GM23248 (cell line): Measurements from ENCODE around the gene PRKCQ. TPM values are rescaled to one million over a fixed set of nuclear protein-coding genes. Genes with fewer than 3 reads are reported as not detected.

Experiments
- DNase-seq: peaks from one replicate; pipeline ENCODE4 v3.0.0-alpha.2; 2015
- H2AFZ ChIP-seq: fragments of 200-600 bp; sonication (generic); 2 replicates; pipeline ENCODE4 v1.6.1; 2016; ENCODE audit warnings: antibody characterized with exemption
- H3F3A ChIP-seq: fragments of 200-600 bp; sonication (generic); 2 replicates; pipeline ENCODE4 v1.6.1; 2016; ENCODE audit warnings: mild to moderate bottlenecking, antibody characterized with exemption, mixed run types; ENCODE audit not compliant: insufficient read depth
- H3K27ac ChIP-seq: fragments of 200-600 bp; sonication (generic); 2 replicates; pipeline ENCODE4 v1.5.1; 2016; ENCODE audit warnings: mild to moderate bottlenecking
- H3K27me3 ChIP-seq: fragments of 200-600 bp; sonication (generic); replicated peaks from 2 replicates; pipeline ENCODE4 v1.6.1; 2016; ENCODE audit warnings: mild to moderate bottlenecking; ENCODE audit not compliant: insufficient read depth
- H3K36me3 ChIP-seq: fragments of 200-600 bp; sonication (generic); 2 replicates; pipeline ENCODE4 v1.6.1; 2016; ENCODE audit warnings: low read depth, mild to moderate bottlenecking
- H3K4me1 ChIP-seq: fragments of 200-600 bp; sonication (generic); 2 replicates; pipeline ENCODE4 v1.6.1; 2016; ENCODE audit warnings: mild to moderate bottlenecking; ENCODE audit not compliant: insufficient read depth
- H3K4me2 ChIP-seq: fragments of 200-600 bp; sonication (generic); one replicate; pipeline ENCODE4 v1.6.1; 2016; ENCODE audit warnings: mild to moderate bottlenecking; ENCODE audit not compliant: unreplicated experiment
- H3K4me3 ChIP-seq: fragments of 200-600 bp; sonication (generic); 2 replicates; pipeline ENCODE4 v1.5.1; 2016; ENCODE audit warnings: mild to moderate bottlenecking
- H3K79me2 ChIP-seq: fragments of 200-600 bp; sonication (generic); 2 replicates; pipeline ENCODE4 v1.6.1; 2016; ENCODE audit warnings: mild to moderate bottlenecking; ENCODE audit not compliant: insufficient read depth
- H3K9ac ChIP-seq: fragments of 200-600 bp; sonication (generic); 2 replicates; pipeline ENCODE4 v1.6.1; 2016; ENCODE audit warnings: mild to moderate bottlenecking
- H3K9me2 ChIP-seq: fragments of 200-600 bp; sonication (generic); 2 replicates; pipeline ENCODE4 v1.6.1; 2016; ENCODE audit warnings: mixed run types, mild to moderate bottlenecking, moderate library complexity; ENCODE audit not compliant: insufficient read depth
- H3K9me3 ChIP-seq: fragments of 200-600 bp; sonication (generic); one replicate; pipeline ENCODE4 v1.6.1; 2017; ENCODE audit warnings: low read depth
- H4K20me1 ChIP-seq: fragments of 200-600 bp; sonication (generic); 2 replicates; pipeline ENCODE4 v1.6.0; 2016; ENCODE audit not compliant: insufficient read depth
- EZH2 ChIP-seq: fragments of 200-600 bp; sonication (generic); IDR thresholded peaks from 2 replicates; pipeline ENCODE4 v1.6.1; 2018; ENCODE audit warnings: antibody characterized with exemption, mild to moderate bottlenecking; ENCODE audit not compliant: insufficient read depth, poor library complexity, severe bottlenecking
- EZH2phosphoT487 ChIP-seq: fragments of 200-600 bp; sonication (generic); IDR thresholded peaks from 2 replicates; pipeline ENCODE4 v1.6.1; 2018; ENCODE audit warnings: antibody characterized with exemption, moderate library complexity, mild to moderate bottlenecking, low read depth; ENCODE audit not compliant: insufficient read depth
- WGBS, 2 experiments: methylation state at CpG; one replicate each; pipeline ENCODE4 v1.1.6; 2015 to 2017; ENCODE audit warnings: low lambda C conversion rate in 2 of 2, low coverage in 1 of 2; ENCODE audit errors: missing lambda C conversion rate in 2 of 2; 5-methylcytosine and 5-hydroxymethylcytosine counted together
- in situ Hi-C: fragments of 300-500 bp; cut with MboI; formaldehyde crosslinking; loops from 2 replicates; pipeline ENCODE4 v1.15.0; 2020
- polyA plus RNA-seq: library from polyadenylated mRNA; unstranded; fragments of >200 nt; fragmentation: Nextera tagmentation; extraction: Ambion mirVana; gene quantifications from 2 replicates; pipeline ENCODE4 v1.2.1, GENCODE V29; 2016
- total RNA-seq: library from RNA; depleted of rRNA; stranded (reverse); fragments of >200 nt; shearing (Covaris generic); gene quantifications from 2 replicates; pipeline ENCODE4 v1.2.3, GENCODE V29; 2014

The PRKCQ gene
- total and polyA plus RNA-seq, 2 experiments from 2014 or later = not detected

- no peak for DNase-seq
- TF ChIP-seq EZH2phosphoT487 (no peak), EZH2 (no peak)
Observed at GRCh38 chr10:6562221-6562620, 17.9 kb downstream of the PRKCQ start.

GRCh38 chr10:6561552-6561951 is 18.5 kb downstream of the PRKCQ start:
- Histone ChIP-seq H3K4me2 (no peak overlapping the region), H3K36me3 (no peaks in the 10 kb centered on the region), H3K9me2 (no peaks in the 10 kb centered on the region), H3F3A (no peaks in the 10 kb centered on the region), H3K4me3 (no peak overlapping the region), H3K27ac (no peak overlapping the region), H3K79me2 (no peaks in the 10 kb centered on the region), H3K9ac (no peak overlapping the region), H4K20me1 (no peaks in the 10 kb centered on the region), H3K27me3 (peaks cover 6% of the 10 kb centered on the region), H3K4me1 (no peaks in the 10 kb centered on the region), H3K9me3 (no peaks in the 10 kb centered on the region), H2AFZ (no peak overlapping the region)
- DNase-seq = no peak
- TF ChIP-seq EZH2phosphoT487 = no peak
- TF ChIP-seq EZH2 = no peak
- 35 to 38% methylated on average over 4 of the region's 4 CpGs for WGBS, 2 experiments
- in situ Hi-C loops = no loop called here

More at GRCh38 chr10:6562221-6562620, 17.9 kb downstream of the PRKCQ start:
- Histone ChIP-seq H3K4me3 (no peak overlapping the region), H3K4me1 (no peaks in the 10 kb centered on the region), H3F3A (no peaks in the 10 kb centered on the region), H3K9ac (no peak overlapping the region), H3K4me2 (no peak overlapping the region), H3K36me3 (no peaks in the 10 kb centered on the region), H2AFZ (no peak overlapping the region), H3K9me3 (no peaks in the 10 kb centered on the region), H3K27ac (no peak overlapping the region), H3K79me2 (no peaks in the 10 kb centered on the region), H3K27me3 (peaks cover 6% of the 10 kb centered on the region), H3K9me2 (no peaks in the 10 kb centered on the region), H4K20me1 (no peaks in the 10 kb centered on the region)
- WGBS, 2 experiments = 38 to 45% methylated on average over 7 of the region's 7 CpGs
- in situ Hi-C loops = no loop called here

GRCh38 chr10:6558759-6559461 is 21.2 kb downstream of the PRKCQ start:
- 62 to 63% methylated on average over 12 of the region's 12 CpGs for WGBS, 2 experiments
- TF ChIP-seq EZH2phosphoT487 (no peak), EZH2 (no peak)

GRCh38 chr10:6558272-6558671 is 21.8 kb downstream of the PRKCQ start:
- Histone ChIP-seq H3K27me3 (peaks cover 6% of the 10 kb centered on the region; the same call in 1 of the 2 replicates), H2AFZ (no peak overlapping the region), H3K79me2 (no peaks in the 10 kb centered on the region), H3K36me3 (no peaks in the 10 kb centered on the region), H4K20me1 (no peaks in the 10 kb centered on the region; the same call in 1 of the 2 replicates), H3F3A (no peaks in the 10 kb centered on the region), H3K9me3 (no peaks in the 10 kb centered on the region), H3K27ac (no peak overlapping the region), H3K4me3 (no peak overlapping the region), H3K4me2 (no peak overlapping the region), H3K9ac (no peak overlapping the region), H3K4me1 (no peaks in the 10 kb centered on the region), H3K9me2 (no peaks in the 10 kb centered on the region)
- 53 to 57% methylated on average over 2 of the region's 2 CpGs for WGBS, 2 experiments
- TF ChIP-seq EZH2 (no peak), EZH2phosphoT487 (no peak)
- no peak for DNase-seq
- in situ Hi-C loops = no loop called here

More at GRCh38 chr10:6558759-6559461, 21.2 kb downstream of the PRKCQ start:
- in situ Hi-C loops = no loop called here
- Histone ChIP-seq H3K4me3 (no peak overlapping the region), H3F3A (no peaks in the 10 kb centered on the region), H3K27me3 (peaks cover 6% of the 10 kb centered on the region; the same call in 1 of the 2 replicates), H4K20me1 (no peaks in the 10 kb centered on the region; the same call in 1 of the 2 replicates), H3K9ac (no peak overlapping the region), H3K4me1 (no peaks in the 10 kb centered on the region), H3K4me2 (no peak overlapping the region), H2AFZ (no peak overlapping the region), H3K36me3 (no peaks in the 10 kb centered on the region), H3K9me2 (no peaks in the 10 kb centered on the region), H3K79me2 (no peaks in the 10 kb centered on the region), H3K9me3 (no peaks in the 10 kb centered on the region), H3K27ac (no peak overlapping the region)
- no peak for DNase-seq
